Type B pancreatic cell (in vitro differentiated cells): ENCODE results near the gene TTC33. TPM values are rescaled to one million over a fixed set of nuclear protein-coding genes. Genes with fewer than 3 reads are reported as not detected.
"Not testable (repeated sequence)": the region's sequence is repeated elsewhere in the genome, so short reads cannot be mapped to it uniquely, and the experiment has no call there.

ENCODE experiments used
- DNase-seq: peaks from one replicate; pipeline ENCODE4 v3.0.0; 2021; ENCODE audit warnings: mixed read lengths; ENCODE audit not compliant: unreplicated experiment; ENCODE audit errors: extremely low spot score
- H3K27ac Mint-ChIP-seq: 2 replicates; pipeline ENCODE4 v1.8.0; 2021; ENCODE audit warnings: mild to moderate bottlenecking, mixed read lengths
- H3K27me3 Mint-ChIP-seq: 2 replicates; pipeline ENCODE4 v1.8.0; 2021; ENCODE audit warnings: mixed read lengths
- H3K36me3 Mint-ChIP-seq: 2 replicates; pipeline ENCODE4 v1.8.0; 2021; ENCODE audit warnings: mixed read lengths
- H3K4me1 Mint-ChIP-seq: one replicate; pipeline ENCODE4 v1.8.0; 2021; ENCODE audit warnings: mixed read lengths; ENCODE audit not compliant: unreplicated experiment
- H3K4me3 Mint-ChIP-seq: 2 replicates; pipeline ENCODE4 v1.8.0; 2021; ENCODE audit warnings: mild to moderate bottlenecking, mixed read lengths
- H3K9me3 Mint-ChIP-seq: 2 replicates; pipeline ENCODE4 v1.8.0; 2021; ENCODE audit warnings: mixed read lengths
- total RNA-seq: library from RNA; stranded (reverse); gene quantifications from 2 replicates; pipeline ENCODE4 v1.2.1, GENCODE V29; 2021; ENCODE audit warnings: low replicate concordance
- TF ChIP-seq, protein P1 (sequence below): fragments of 200-600 bp; sonication (generic); conservative IDR thresholded peaks from 2 replicates; pipeline ENCODE4 v1.5.0; 2021; ENCODE audit warnings: antibody characterized with exemption, mild to moderate bottlenecking

Gene TTC33
- total RNA-seq, 1 donor from 2014 or later = 15.8 TPM

DNA sequence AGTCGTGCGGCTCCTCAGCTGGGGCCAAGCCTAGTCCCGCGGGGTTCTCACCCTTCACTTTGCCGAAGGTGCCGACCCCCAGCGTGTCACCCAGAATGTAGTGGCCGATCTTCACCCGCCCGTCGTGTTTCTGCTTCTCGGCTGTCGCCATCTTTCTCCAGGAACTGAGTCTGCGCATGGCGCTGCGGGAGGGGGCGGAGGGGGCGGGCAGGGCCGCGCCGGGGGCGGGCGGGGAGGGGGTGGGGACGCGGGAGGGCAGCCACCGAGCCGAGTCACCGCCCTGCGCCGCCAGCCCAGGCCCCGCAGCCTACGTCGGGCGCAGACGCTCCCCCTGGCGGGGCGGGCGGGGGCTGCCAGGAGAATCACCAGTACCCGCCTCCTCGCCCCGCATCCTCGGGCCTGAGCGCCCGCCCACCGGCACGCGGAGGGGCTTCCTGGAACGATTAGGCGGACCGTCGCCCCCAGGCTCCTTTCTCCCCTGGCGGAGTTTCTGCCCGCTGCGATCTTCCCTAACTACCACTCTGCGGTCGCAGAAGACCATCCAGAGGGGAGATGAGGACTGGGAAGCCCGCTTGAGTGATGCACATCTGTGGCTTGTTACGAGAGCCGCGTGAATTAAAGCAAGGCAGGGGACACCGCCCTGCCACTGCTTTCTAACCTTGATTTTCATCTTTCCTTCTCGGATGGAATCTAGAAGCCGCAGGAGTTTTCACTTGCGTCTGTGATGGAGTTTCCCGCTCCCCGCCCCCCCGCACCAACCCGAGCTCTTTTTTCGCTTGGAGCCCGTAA lies 42.4 kb upstream of the TTC33 start, which contains the start of gene PRKAA1:
Gene PRKAA1 (minus strand): TSS at position 363 of the 789 bp plus-strand sequence. CDS start 185 bp downstream, at position 178.
- Mint-ChIP-seq H3K9me3 (no peaks in the 10 kb centered on the region), H3K4me1 (peaks cover 28% of the 10 kb centered on the region)

DNA sequence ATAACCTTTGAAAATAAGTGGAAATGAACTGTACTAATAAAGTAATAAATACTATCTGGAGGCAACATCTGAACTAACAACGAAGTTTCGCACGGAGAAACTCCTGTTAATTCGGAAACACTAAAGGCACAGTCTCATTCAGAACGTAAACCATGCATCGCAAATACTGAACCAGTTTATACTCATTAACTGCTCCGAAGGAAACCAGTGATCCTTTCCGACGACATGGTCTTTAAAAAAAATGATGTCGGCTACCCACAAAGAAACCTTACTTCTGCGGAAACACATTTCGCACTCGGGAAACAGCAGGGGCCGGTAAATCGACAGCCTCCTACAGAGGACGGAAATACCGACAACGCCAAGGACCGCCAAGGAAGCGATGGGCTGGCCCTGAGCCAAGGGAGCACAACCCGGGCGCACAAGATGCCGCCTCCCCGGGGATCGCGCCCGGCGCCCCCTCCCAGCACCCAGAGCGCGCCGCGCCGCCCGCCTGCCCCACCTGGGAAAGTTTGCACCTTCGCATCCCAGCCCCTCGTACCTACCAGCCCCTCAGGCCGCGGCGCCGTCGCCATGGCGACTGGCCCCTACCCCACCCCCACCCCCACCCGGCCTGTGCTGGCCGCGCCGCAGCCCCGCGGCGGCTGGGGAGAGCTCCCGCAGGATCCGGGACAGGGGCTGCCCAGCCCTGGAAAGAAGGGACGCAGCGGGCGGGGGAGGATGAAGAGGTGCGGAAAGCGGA lies 41.7 kb upstream of the TTC33 start:
- Mint-ChIP-seq H3K4me3 (peak overlapping the region; percentile 92), H3K36me3 (peaks cover 10% of the 10 kb centered on the region), H3K4me1 (peaks cover 28% of the 10 kb centered on the region), H3K9me3 (no peaks in the 10 kb centered on the region), H3K27ac (peak overlapping the region; percentile 87), H3K27me3 (peaks cover 3% of the 10 kb centered on the region)
- TF ChIP-seq, protein P1, sequence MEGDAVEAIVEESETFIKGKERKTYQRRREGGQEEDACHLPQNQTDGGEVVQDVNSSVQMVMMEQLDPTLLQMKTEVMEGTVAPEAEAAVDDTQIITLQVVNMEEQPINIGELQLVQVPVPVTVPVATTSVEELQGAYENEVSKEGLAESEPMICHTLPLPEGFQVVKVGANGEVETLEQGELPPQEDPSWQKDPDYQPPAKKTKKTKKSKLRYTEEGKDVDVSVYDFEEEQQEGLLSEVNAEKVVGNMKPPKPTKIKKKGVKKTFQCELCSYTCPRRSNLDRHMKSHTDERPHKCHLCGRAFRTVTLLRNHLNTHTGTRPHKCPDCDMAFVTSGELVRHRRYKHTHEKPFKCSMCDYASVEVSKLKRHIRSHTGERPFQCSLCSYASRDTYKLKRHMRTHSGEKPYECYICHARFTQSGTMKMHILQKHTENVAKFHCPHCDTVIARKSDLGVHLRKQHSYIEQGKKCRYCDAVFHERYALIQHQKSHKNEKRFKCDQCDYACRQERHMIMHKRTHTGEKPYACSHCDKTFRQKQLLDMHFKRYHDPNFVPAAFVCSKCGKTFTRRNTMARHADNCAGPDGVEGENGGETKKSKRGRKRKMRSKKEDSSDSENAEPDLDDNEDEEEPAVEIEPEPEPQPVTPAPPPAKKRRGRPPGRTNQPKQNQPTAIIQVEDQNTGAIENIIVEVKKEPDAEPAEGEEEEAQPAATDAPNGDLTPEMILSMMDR = no peak
- DNase-seq = peak; percentile 78

More for the DNA sequence above, 42.4 kb upstream of the TTC33 start, which contains the start of gene PRKAA1:
- Mint-ChIP-seq H3K36me3 (peaks cover 10% of the 10 kb centered on the region), H3K27me3 (peaks cover 3% of the 10 kb centered on the region), H3K27ac (peak within 1 kb of the TSS; percentile 89), H3K4me3 (peak within 1 kb of the TSS; percentile 95)
- peak; percentile 94 for DNase-seq
- TF ChIP-seq, protein P1 = peak; percentile 83

DNA sequence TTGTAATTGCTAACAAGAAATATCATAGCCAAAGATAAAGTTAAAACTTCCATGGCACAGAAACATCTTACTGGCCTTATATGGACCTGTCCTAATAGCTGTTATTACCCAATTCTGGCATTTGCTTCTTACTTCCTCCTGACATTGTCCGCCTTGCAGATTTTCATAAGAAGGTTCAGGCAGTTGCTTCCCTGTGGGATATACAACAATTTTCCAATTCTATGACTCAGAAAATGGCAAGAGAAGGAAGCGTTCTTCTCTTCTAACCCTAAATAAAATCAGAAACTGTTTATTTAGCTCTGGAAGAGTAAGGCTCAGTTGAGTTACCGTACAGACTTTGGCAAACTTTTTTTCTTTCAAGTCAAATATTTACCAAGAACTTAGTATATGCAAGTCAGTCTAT lies 40.7 kb upstream of the TTC33 start:
- Mint-ChIP-seq H3K36me3 (peaks cover 10% of the 10 kb centered on the region), H3K4me1 (peaks cover 24% of the 10 kb centered on the region), H3K9me3 (no peaks in the 10 kb centered on the region), H3K27ac (peak overlapping the region; percentile 17), H3K4me3 (peak overlapping the region; percentile 92), H3K27me3 (peaks cover 3% of the 10 kb centered on the region)
- DNase-seq = no peak
- TF ChIP-seq, protein P1 = no peak

DNA sequence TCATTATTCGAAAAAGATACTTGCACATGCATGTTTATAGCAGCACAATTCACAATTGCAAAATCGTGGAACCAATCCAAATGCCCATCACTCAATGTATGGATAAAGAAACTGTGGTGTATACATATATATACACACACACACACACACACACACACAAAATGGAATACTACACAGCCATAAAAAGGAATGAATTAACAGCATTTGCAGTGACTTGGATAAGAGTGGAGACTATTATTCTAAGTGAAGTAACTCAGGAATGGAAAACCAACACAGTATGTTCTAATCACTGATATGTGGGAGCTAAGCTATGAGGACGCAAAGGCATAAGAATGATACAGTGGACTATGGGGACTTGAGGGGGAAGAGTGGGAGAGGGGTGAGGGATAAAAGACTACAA lies 39.1 kb upstream of the TTC33 start:
- not testable (repeated sequence) for DNase-seq, H3K4me3 Mint-ChIP-seq, H3K9me3 Mint-ChIP-seq, H3K27ac Mint-ChIP-seq, H3K27me3 Mint-ChIP-seq
- H3K4me1 Mint-ChIP-seq = peaks cover 31% of the 10 kb centered on the region
- H3K36me3 Mint-ChIP-seq = peaks cover 10% of the 10 kb centered on the region

DNA sequence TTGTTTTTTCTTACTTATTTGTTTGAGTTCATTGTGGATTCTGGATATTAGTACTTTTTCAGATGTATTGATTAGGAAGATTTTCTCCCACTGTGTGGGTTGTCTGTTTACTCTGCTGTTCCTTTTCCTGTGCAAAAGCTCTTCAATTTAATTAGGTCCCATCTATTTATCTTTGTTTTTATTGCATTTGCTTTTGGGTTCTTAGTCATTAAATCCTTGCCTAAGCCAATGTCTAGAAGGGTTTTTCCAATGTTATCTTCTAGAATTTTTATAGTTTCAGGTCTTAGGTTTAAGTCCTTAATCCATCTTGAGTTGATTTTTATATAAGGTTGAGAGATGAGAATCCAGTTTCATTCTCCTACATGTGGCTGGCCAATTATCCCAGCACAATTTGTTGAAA lies 38.6 kb upstream of the TTC33 start:
- H3K27me3 Mint-ChIP-seq, H3K27ac Mint-ChIP-seq, H3K9me3 Mint-ChIP-seq, DNase-seq, H3K4me3 Mint-ChIP-seq: not testable (repeated sequence)
- peaks cover 28% of the 10 kb centered on the region for H3K4me1 Mint-ChIP-seq
- peaks cover 10% of the 10 kb centered on the region for H3K36me3 Mint-ChIP-seq

DNA sequence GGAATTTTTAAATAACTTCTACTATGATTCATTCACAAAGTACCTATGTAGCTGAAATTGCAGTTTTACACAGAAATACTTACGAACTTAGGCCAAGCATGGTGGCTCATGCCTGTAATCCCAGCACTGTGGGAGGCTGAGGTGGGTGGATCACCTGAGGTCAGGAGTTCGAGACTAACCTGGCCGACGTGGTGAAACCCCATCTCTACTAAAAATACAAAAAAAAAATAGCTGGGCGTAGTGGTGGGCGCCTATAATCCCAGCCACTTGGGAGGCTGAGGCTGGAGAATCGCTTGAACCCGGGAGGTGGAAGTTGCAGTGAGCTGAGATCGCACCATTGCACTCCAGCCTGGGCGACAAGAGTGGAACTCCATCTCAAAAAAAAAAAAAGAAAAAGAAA lies 36.9 kb upstream of the TTC33 start:
- Mint-ChIP-seq H3K36me3 (peaks cover 20% of the 10 kb centered on the region), H3K4me1 (peaks cover 20% of the 10 kb centered on the region)
- not testable (repeated sequence) for H3K9me3 Mint-ChIP-seq, H3K27ac Mint-ChIP-seq, H3K4me3 Mint-ChIP-seq, DNase-seq, H3K27me3 Mint-ChIP-seq

DNA sequence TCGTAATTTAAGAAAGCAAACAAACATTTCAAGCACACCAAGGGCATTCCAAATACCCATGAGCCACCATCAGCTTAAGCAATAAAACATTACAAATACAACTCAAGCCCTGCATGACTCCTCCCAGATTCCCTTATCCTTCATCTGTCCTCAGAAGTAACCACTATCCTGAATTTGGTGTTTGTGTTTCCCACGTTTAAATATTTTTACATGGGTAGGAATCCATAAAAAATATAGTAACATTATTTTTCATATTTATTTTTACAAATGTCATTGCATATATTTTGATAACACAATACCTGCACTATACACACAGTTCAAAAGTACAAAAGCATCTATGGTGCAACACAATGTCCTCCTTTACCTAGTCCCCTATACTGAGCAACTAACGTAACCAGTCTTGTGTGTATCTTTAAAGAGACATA lies 36.0 kb upstream of the TTC33 start:
- no peak overlapping the region for H3K4me3 Mint-ChIP-seq
- H3K9me3 Mint-ChIP-seq = no peaks in the 10 kb centered on the region
- TF ChIP-seq, protein P1 = no peak
- no peak for DNase-seq
- peaks cover 23% of the 10 kb centered on the region for H3K36me3 Mint-ChIP-seq
- peaks cover 17% of the 10 kb centered on the region for H3K4me1 Mint-ChIP-seq
- no peaks in the 10 kb centered on the region for H3K27me3 Mint-ChIP-seq
- H3K27ac Mint-ChIP-seq = no peak overlapping the region
